Activated T-cell treated with anti-CD3 and anti-CD28 coated beads for 24 hours (primary cell): ENCODE data around the gene MANF.

ENCODE experiments used
- DNase-seq: peaks from one replicate; pipeline ENCODE4 v3.0.0-alpha.2; 2020; ENCODE audit warnings: low read depth

Gene MANF

DNA sequence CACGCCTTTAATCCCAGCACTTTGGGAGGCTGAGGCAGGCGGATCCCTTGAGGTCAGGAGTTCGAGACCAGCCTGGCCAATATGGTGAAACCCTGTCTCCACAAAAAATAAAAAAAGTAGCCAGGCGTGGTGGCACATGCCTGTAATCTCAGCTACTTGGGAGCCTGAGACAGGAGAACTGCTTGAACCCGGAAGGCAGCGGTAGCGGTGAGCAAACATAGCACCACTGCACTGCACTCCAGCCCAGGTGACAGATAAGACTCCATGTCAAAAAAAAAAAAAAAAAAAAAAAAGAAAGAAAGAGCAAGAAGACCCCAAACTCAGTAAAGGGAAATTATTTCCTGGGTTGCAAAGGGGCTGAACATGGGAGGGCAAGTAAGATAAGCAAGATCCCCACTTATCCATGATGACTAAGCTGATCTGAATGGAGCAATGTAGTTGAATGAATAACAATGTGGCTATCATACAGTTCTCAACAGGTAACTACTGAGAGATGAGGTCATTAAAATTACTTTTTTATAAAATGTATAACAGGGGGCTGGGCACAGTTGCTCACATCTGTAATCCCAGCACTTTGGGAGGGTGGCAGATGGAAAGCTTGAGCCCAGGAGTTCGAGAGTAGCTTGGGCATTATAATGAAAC is 52.0 kb downstream of the MANF start:
- no peak for DNase-seq
